Breast epithelium (tissue), 4 donors: ENCODE data around the gene PROZ. TPM values are rescaled to one million over a fixed set of nuclear protein-coding genes. Genes with fewer than 3 reads are reported as not detected.

Experiments
- DNase-seq, 2 donors: peaks; one replicate each; pipeline ENCODE4 v3.0.0-alpha.2; 2019; ENCODE audit warnings: low spot score in 2 of 2
- H3K27ac ChIP-seq, 2 donors: fragments of 200-600 bp; sonication (generic) in 1 of 2; one replicate each; pipeline ENCODE4 v1.5.1; 2016 to 2019; ENCODE audit warnings: mild to moderate bottlenecking in 1 of 2
- H3K27me3 ChIP-seq, 2 donors: fragments of 200-600 bp; sonication (generic) in 1 of 2; one replicate each; pipeline versions ENCODE4 v1.5.1 to v1.6.0; 2017 to 2019; ENCODE audit warnings: control low read depth in 1 of 2, mild to moderate bottlenecking in 1 of 2
- H3K36me3 ChIP-seq: fragments of 200-600 bp; one replicate; pipeline ENCODE4 v1.5.1; 2019
- H3K4me1 ChIP-seq, 2 donors: fragments of 200-600 bp; sonication (generic); one replicate each; pipeline ENCODE4 v1.5.1; 2016 to 2019; ENCODE audit warnings: control low read depth in 1 of 2
- H3K4me3 ChIP-seq, 3 donors: fragments of 200-600 bp; sonication (generic); 1 replicate in 2 of 3; 2 replicates in 1 of 3; pipeline ENCODE4 v1.5.1; 2016 to 2019; ENCODE audit warnings: mild to moderate bottlenecking in 3 of 3, moderate library complexity in 2 of 3
- H3K9me3 ChIP-seq, 2 donors: fragments of 200-600 bp; sonication (generic) in 1 of 2; one replicate each; pipeline ENCODE4 v1.5.1; 2016 to 2019; ENCODE audit warnings: control low read depth in 1 of 2
- POLR2A ChIP-seq: fragments of 450-650 bp; IDR thresholded peaks from one replicate; pipeline ENCODE4 v1.6.1; 2016; ENCODE audit warnings: antibody characterized with exemption, mild to moderate bottlenecking, moderate library complexity
- POLR2AphosphoS5 ChIP-seq, 3 donors: sonication (generic); formaldehyde crosslinking; IDR thresholded peaks; one replicate each; pipeline ENCODE4 v1.6.1; 2017; ENCODE audit warnings: antibody characterized with exemption in 3 of 3
- intact Hi-C: fragments of 100-400 bp; cut with DNase I; formaldehyde crosslinking; loops from one replicate; pipeline ENCODE4 v1.15.1; 2023; ENCODE audit warnings: low total_unique reads
- total RNA-seq, 3 donors: library from RNA; depleted of rRNA; stranded (reverse); fragments of >200 nt; gene quantifications; one replicate each; pipeline ENCODE4 v1.1.0, GENCODE V29; 2016
- TF ChIP-seq, protein P1 (sequence below), 3 donors: fragments of 450-650 bp; IDR thresholded peaks; one replicate each; pipeline ENCODE4 v1.5.1; 2016 to 2017; ENCODE audit warnings: antibody characterized with exemption in 3 of 3, mild to moderate bottlenecking in 3 of 3, moderate library complexity in 3 of 3

PROZ gene
- total RNA-seq, 3 donors from 2014 or later, result not detected

DNA sequence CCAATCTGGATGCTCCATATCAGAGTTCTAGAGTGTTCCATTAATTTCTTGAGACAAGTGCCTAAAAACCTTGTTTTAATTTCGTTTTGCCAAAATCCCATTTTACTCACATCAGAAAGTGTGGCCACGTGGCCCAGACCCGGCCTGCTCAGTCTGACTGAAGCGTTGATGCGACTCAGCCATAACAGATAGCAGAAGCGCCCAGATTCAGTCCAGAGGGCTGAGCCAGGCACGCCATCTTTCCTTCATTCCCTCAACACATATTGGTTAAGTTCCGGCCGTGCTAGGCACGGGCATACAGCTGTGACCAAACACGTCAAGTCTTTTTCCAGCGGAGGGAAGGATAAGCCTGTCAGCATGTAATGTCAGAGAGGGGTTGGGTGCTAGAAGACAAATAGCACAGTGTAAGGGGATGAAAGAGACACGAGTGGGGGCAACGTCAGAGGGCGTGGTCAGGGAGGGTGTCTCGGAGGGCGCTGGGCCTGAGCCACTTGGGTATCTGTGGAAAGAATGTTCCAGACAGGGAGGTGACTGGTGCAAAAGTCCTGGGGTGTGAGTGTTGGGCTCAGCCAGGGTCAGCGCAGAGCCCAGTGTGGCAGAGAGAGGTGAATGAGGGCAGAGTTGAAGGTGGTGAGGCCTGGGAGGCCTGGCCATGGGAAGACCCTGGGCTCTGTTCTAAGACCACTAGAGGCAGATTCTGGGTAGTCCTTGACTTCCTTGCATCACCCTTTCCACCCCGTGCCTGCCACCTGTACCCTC is 32.8 kb upstream of the PROZ start:
- H3K27me3 ChIP-seq, result peaks cover 0 to 5% of the 10 kb centered on the region in 2 donors
- H3K4me3 ChIP-seq, result no peak overlapping the region
- peak in 1 of 2 donors; percentile 31 for DNase-seq
- intact Hi-C loops, result no loop called here
- no peaks in the 10 kb centered on the region for H3K36me3 ChIP-seq
- TF ChIP-seq, protein P1, sequence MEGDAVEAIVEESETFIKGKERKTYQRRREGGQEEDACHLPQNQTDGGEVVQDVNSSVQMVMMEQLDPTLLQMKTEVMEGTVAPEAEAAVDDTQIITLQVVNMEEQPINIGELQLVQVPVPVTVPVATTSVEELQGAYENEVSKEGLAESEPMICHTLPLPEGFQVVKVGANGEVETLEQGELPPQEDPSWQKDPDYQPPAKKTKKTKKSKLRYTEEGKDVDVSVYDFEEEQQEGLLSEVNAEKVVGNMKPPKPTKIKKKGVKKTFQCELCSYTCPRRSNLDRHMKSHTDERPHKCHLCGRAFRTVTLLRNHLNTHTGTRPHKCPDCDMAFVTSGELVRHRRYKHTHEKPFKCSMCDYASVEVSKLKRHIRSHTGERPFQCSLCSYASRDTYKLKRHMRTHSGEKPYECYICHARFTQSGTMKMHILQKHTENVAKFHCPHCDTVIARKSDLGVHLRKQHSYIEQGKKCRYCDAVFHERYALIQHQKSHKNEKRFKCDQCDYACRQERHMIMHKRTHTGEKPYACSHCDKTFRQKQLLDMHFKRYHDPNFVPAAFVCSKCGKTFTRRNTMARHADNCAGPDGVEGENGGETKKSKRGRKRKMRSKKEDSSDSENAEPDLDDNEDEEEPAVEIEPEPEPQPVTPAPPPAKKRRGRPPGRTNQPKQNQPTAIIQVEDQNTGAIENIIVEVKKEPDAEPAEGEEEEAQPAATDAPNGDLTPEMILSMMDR (IDR thresholded peaks at IDR 0.05), result no peak
- TF ChIP-seq POLR2AphosphoS5 (IDR thresholded peaks at IDR 0.05) (no peak), POLR2A (no peak)
- H3K27ac ChIP-seq, result no peak overlapping the region
- no peaks in the 10 kb centered on the region for H3K9me3 ChIP-seq
- no peaks in the 10 kb centered on the region for H3K4me1 ChIP-seq

DNA sequence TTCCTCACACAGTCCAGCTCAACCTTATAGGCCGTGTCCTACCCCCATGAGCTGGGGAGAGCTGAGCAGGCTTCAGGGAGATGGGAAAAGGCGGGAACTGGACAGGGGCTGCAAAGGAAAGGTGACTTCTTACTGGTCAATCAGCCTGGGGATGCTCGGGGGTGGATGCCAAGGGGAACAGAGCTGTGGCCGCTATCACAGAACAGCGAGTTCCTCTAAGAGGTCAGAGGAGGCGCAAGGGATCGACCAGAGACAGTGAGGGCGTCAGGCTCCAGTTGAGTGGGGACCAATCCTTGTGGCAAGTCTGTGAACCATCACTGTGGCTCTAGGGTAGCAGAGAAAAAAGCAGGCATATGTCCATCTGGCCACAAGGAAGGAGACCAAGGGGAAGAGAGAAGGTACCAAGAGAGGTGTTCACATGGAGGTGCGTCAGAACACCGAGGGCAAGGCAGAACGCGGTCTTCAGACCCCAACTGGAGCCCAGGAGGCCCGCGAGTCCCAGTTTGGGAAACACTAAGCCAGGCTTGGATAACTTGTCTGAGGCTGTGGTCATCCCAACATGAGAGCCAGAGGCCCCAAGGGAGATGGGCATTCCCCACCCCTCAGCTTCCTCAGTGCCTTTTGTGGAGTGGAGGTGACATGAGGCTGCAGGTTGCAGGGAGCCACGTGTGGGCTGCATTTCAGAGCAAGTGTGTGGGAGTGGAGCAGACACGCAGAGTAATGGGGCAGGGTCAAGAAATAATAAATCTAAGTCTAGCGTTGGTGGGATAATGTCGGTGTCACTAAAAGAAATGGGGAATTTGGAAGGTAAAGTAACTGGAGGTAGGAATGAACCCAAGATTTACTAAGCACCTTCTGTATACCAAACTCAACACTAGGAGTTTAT is 31.9 kb upstream of the PROZ start:
- TF ChIP-seq, protein P1 (IDR thresholded peaks at IDR 0.05), result no peak
- H3K27me3 ChIP-seq, result peaks cover 0 to 5% of the 10 kb centered on the region in 2 donors
- no peaks in the 10 kb centered on the region for H3K4me1 ChIP-seq
- H3K9me3 ChIP-seq, result no peaks in the 10 kb centered on the region
- peak in 1 of 2 donors; percentile 27 for DNase-seq
- no peaks in the 10 kb centered on the region for H3K36me3 ChIP-seq
- no peak overlapping the region for H3K27ac ChIP-seq
- intact Hi-C loops, result no loop called here
- H3K4me3 ChIP-seq, result no peak overlapping the region

DNA sequence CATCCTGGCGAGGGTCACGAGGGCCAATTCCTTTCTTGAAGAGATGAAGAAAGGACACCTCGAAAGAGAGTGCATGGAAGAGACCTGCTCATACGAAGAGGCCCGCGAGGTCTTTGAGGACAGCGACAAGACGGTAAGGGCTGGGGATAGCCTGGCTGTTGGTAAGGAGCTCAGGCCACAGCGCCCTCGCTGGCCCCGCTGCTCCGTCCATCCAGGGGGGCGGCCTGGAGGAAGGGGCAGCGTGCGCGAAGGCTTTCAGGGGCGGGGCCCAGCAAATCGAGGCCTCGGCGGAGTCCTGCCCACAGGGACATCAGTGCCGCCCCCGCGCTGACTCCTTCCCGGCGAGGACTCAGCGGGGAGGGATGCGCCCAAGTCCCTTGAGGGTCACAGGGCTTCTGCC is 29.0 kb upstream of the PROZ start:
- Histone ChIP-seq H3K36me3 (no peaks in the 10 kb centered on the region), H3K27ac (no peak overlapping the region), H3K9me3 (no peaks in the 10 kb centered on the region), H3K4me1 (no peaks in the 10 kb centered on the region), H3K27me3 (peaks cover 0 to 5% of the 10 kb centered on the region in 2 donors), H3K4me3 (peak overlapping the region in 1 of 3 donors; percentile 49)
- peak in 1 of 2 donors; percentile 19 for DNase-seq
- intact Hi-C loops, result no loop called here
- TF ChIP-seq POLR2AphosphoS5 (IDR thresholded peaks at IDR 0.05) (no peak), POLR2A (no peak)
- TF ChIP-seq, protein P1 (IDR thresholded peaks at IDR 0.05), result no peak

DNA sequence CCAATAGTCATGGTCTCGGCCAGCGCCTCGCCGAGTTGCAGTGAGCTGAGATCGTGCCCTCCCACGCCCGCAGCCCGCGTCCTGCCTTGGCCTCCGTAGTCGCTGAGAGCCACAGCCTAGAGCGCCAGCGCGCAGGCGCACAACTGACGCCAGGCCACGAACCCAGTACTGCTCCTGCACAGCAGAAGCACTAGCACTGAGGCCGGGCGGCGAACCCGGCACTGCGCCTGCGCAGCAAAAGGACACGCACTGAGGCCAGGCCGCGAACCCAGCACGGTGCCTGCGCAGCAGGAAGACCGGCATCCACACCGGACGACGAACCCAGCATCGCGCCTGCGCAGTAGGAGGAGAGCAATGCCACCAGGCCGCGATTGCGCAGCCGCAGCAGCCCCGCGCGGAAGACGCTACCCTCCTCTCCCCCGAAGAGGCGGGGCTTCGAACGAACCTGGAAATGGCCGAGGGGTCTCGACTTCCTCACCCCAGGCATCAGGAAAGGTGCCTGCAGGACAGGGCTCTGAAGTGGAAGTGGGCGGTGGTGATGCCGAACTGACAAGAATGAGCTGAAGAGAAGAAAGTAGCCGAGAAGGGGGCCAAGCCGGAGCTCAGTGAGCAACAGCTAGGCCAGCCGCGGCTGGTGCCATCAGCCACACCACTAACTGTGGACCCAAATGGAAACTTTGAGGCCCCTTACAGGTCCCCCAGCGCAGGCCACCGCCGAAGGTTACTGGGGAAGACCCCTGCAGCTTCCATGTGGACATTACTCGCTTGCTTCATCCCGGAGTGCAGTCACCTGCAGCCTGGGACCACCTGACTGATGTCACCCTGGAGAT is 28.3 kb upstream of the PROZ start:
- DNase-seq, result peak in 1 of 2 donors; percentile 46
- peak overlapping the region in 2 of 3 donors; percentile 37 to 49 for H3K4me3 ChIP-seq
- H3K36me3 ChIP-seq, result no peaks in the 10 kb centered on the region
- TF ChIP-seq, protein P1 (IDR thresholded peaks at IDR 0.05), result no peak
- TF ChIP-seq POLR2A (no peak), POLR2AphosphoS5 (IDR thresholded peaks at IDR 0.05) (no peak)
- H3K4me1 ChIP-seq, result no peaks in the 10 kb centered on the region
- intact Hi-C loops, result no loop called here
- H3K27me3 ChIP-seq, result peaks cover 0 to 5% of the 10 kb centered on the region in 2 donors
- no peak overlapping the region for H3K27ac ChIP-seq
- no peaks in the 10 kb centered on the region for H3K9me3 ChIP-seq
